Measurements from ENCODE around the gene PLA2G4A. TPM values are rescaled to one million over a fixed set of nuclear protein-coding genes. Genes with fewer than 3 reads are reported as not detected.

Gene PLA2G4A
- total RNA-seq, 1 experiment from 2014 or later: 8.6 TPM

DNA sequence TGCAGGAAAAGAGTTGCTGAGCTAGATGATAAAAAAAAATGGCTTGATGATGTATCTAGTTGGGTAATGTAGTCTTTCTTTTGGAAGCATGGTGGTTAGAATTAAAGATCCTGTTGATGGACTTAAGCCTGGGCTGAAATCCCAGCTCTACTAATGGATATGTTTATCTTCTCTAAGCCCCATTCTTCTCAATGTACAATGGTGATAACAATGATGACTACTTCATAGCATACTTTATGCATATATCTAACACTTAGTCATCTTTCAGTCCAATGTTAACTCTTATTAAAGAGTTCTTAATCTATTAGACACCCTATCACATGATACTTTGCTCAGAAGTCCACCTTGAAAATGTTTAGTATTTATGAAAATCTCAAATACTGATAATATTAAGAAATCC is 189.5 kb downstream of the PLA2G4A start:
- Histone ChIP-seq H3K79me2 (ENCODE audit: insufficient read depth, low read length) (no peaks in the 10 kb centered on the region), H3K4me1 (ENCODE audit: control insufficient read depth in 1 of 2, insufficient read depth in 2 of 2, low read length in 2 of 2) (no peaks in the 10 kb centered on the region), H2AFZ (ENCODE audit: low read depth, low read length, poor library complexity, severe bottlenecking) (no peak overlapping the region), H4K20me1 (ENCODE audit: insufficient read depth) (no peaks in the 10 kb centered on the region), H3K9me2 (ENCODE audit: insufficient read depth) (no peaks in the 10 kb centered on the region), H3K27ac (ENCODE audit: low read depth, low read length) (no peak overlapping the region), H3K27me3 (ENCODE audit: insufficient read depth, low read length) (no peaks in the 10 kb centered on the region), H3K9ac (ENCODE audit: low read length) (no peak overlapping the region), H3K36me3 (ENCODE audit: control insufficient read depth in 1 of 2, insufficient read depth in 2 of 2, low read length in 2 of 2) (no peaks in the 10 kb centered on the region), H3K4me2 (ENCODE audit: low read length) (no peak overlapping the region), H3K9me3 (ENCODE audit: control insufficient read depth in 1 of 2, insufficient read depth in 1 of 2, low read depth in 1 of 2, low read length in 2 of 2) (no peaks in the 10 kb centered on the region), H3K4me3 (replicated peaks in 1 of 2; ENCODE audit: low read depth in 1 of 2, low read length in 2 of 2) (no peak overlapping the region)
- DNase-seq (ENCODE audit: low read depth, low spot score) (no peak), ATAC-seq (no peak)
- CTCF ChIA-PET: no interaction called here
- intact Hi-C loops (cut with micrococcal nuclease): no loop called here
- RAD21 ChIA-PET (ENCODE audit: low non-redundant PET in 1 of 2, low total read pairs in 2 of 2, uncharacterized antibody in 2 of 2, unreplicated experiment in 2 of 2): no interaction called here
- POLR2A ChIA-PET: no interaction called here
- no TSS peak for BruUV-seq (replicated peaks)
- TF ChIP-seq, protein P1, sequence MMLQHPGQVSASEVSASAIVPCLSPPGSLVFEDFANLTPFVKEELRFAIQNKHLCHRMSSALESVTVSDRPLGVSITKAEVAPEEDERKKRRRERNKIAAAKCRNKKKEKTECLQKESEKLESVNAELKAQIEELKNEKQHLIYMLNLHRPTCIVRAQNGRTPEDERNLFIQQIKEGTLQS (IDR thresholded peaks at IDR 0.05): no peak
- TF ChIP-seq, protein P2, sequence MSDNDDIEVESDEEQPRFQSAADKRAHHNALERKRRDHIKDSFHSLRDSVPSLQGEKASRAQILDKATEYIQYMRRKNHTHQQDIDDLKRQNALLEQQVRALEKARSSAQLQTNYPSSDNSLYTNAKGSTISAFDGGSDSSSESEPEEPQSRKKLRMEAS (IDR thresholded peaks at IDR 0.05): no peak
- TF ChIP-seq, protein P3, sequence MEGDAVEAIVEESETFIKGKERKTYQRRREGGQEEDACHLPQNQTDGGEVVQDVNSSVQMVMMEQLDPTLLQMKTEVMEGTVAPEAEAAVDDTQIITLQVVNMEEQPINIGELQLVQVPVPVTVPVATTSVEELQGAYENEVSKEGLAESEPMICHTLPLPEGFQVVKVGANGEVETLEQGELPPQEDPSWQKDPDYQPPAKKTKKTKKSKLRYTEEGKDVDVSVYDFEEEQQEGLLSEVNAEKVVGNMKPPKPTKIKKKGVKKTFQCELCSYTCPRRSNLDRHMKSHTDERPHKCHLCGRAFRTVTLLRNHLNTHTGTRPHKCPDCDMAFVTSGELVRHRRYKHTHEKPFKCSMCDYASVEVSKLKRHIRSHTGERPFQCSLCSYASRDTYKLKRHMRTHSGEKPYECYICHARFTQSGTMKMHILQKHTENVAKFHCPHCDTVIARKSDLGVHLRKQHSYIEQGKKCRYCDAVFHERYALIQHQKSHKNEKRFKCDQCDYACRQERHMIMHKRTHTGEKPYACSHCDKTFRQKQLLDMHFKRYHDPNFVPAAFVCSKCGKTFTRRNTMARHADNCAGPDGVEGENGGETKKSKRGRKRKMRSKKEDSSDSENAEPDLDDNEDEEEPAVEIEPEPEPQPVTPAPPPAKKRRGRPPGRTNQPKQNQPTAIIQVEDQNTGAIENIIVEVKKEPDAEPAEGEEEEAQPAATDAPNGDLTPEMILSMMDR (IDR thresholded peaks at IDR 0.05 in 2 of 3, conservative IDR thresholded peaks at IDR 0.05 in 1 of 3; ENCODE audit: borderline replicate concordance in 1 of 3, insufficient read depth in 1 of 3, low read depth in 2 of 3, low read length in 2 of 3): no peak
- TF ChIP-seq EZH2 (IDR thresholded peaks at IDR 0.05) (no peak), SIN3A (IDR thresholded peaks at IDR 0.05; ENCODE audit: low read depth) (no peak), ELF1 (IDR thresholded peaks at IDR 0.05; ENCODE audit: borderline replicate concordance, low read depth) (no peak), POLR2A (IDR thresholded peaks at IDR 0.05; ENCODE audit: borderline replicate concordance, extremely low read depth, insufficient read depth, insufficient read length) (no peak), RAD21 (IDR thresholded peaks at IDR 0.05; ENCODE audit: low read depth) (no peak), EGR1 (IDR thresholded peaks at IDR 0.05; ENCODE audit: low read depth) (no peak), JUND (IDR thresholded peaks at IDR 0.05) (no peak), POLR2AphosphoS5 (IDR thresholded peaks at IDR 0.05; ENCODE audit: low read depth, low read length) (no peak)
